ENCODE results near the gene SH2D7. TPM values are rescaled to one million over a fixed set of nuclear protein-coding genes. Genes with fewer than 3 reads are reported as not detected.

Gene SH2D7
- total RNA-seq (2021) (not detected in 2 replicates), Bru-seq, nascent RNA (percentile 3 among the genes with signal in this experiment), BruChase-seq, experiment 1, labeled RNA remaining after a 2-hour chase (percentile 8 among the genes with signal in this experiment), BruChase-seq, experiment 2, labeled RNA remaining after a 6-hour chase (not detected)
- long read RNA-seq: 0 reads

- Histone ChIP-seq H3K9me3 (ENCODE audit: low read depth, low read length, poor library complexity, severe bottlenecking) (no peaks in the 10 kb centered on the region), H3K4me3 (ENCODE audit: low read depth, low read length, poor library complexity, severe bottlenecking) (no peak within 1 kb of the TSS), H3K4me1 (ENCODE audit: insufficient read depth, low read length, poor library complexity, severe bottlenecking) (no peaks in the 10 kb centered on the region), H3K27ac (ENCODE audit: low read depth, low read length, poor library complexity, severe bottlenecking) (no peak within 1 kb of the TSS), H3K27me3 (replicated peaks; ENCODE audit: insufficient read depth, low read depth, low read length, poor library complexity) (no peaks in the 10 kb centered on the region), H3K36me3 (ENCODE audit: insufficient read depth, low read length, poor library complexity, severe bottlenecking) (no peaks in the 10 kb centered on the region)
- ChIA-PET POLR2A (ENCODE audit: low non-redundant PET) (no interaction called here), CTCF (no interaction called here)
- intact Hi-C loops (cut with micrococcal nuclease; ENCODE audit: unreplicated experiment): no loop called here
- no TSS peak for BruUV-seq (replicated peaks)
- no peak for TF ChIP-seq EZH2 (IDR thresholded peaks at IDR 0.05; ENCODE audit: borderline replicate concordance, low read depth, low read length, poor library complexity, severe bottlenecking)
- DNase-seq (ENCODE audit: low spot score): no peak
Observed at GRCh38 chr15:78092261-78093041, at the start of gene SH2D7. SH2D7 (plus strand) TSS chr15:78092561; CDS start chr15:78092585, 24 bp downstream.

GRCh38 chr15:78044407-78045155 is 47.8 kb upstream of the SH2D7 start:
- Histone ChIP-seq H3K36me3 (ENCODE audit: insufficient read depth, low read length, poor library complexity, severe bottlenecking) (peaks cover 7% of the 10 kb centered on the region), H3K27ac (ENCODE audit: low read depth, low read length, poor library complexity, severe bottlenecking) (no peak overlapping the region), H3K4me3 (ENCODE audit: low read depth, low read length, poor library complexity, severe bottlenecking) (no peak overlapping the region), H3K4me1 (ENCODE audit: insufficient read depth, low read length, poor library complexity, severe bottlenecking) (peaks cover 28% of the 10 kb centered on the region), H3K27me3 (replicated peaks; ENCODE audit: insufficient read depth, low read depth, low read length, poor library complexity) (no peaks in the 10 kb centered on the region), H3K9me3 (ENCODE audit: low read depth, low read length, poor library complexity, severe bottlenecking) (no peaks in the 10 kb centered on the region)
- intact Hi-C loops (cut with micrococcal nuclease; ENCODE audit: unreplicated experiment): no loop called here
- DNase-seq (ENCODE audit: low spot score): peak; percentile 79
- CTCF ChIA-PET: no interaction called here
- TF ChIP-seq CTCF (conservative IDR thresholded peaks at IDR 0.05; ENCODE audit: low read depth, low read length) (no peak), EZH2 (IDR thresholded peaks at IDR 0.05; ENCODE audit: borderline replicate concordance, low read depth, low read length, poor library complexity, severe bottlenecking) (no peak)
- POLR2A ChIA-PET (ENCODE audit: low non-redundant PET): no interaction called here
- no TSS peak for BruUV-seq (replicated peaks)

- Histone ChIP-seq H3K4me1 (ENCODE audit: insufficient read depth, low read length, poor library complexity, severe bottlenecking) (peaks cover 28% of the 10 kb centered on the region), H3K9me3 (ENCODE audit: low read depth, low read length, poor library complexity, severe bottlenecking) (no peaks in the 10 kb centered on the region), H3K27me3 (replicated peaks; ENCODE audit: insufficient read depth, low read depth, low read length, poor library complexity) (no peaks in the 10 kb centered on the region), H3K36me3 (ENCODE audit: insufficient read depth, low read length, poor library complexity, severe bottlenecking) (peaks cover 7% of the 10 kb centered on the region), H3K4me3 (ENCODE audit: low read depth, low read length, poor library complexity, severe bottlenecking) (no peak overlapping the region), H3K27ac (ENCODE audit: low read depth, low read length, poor library complexity, severe bottlenecking) (no peak overlapping the region)
- intact Hi-C loops (cut with micrococcal nuclease; ENCODE audit: unreplicated experiment): no loop called here
- BruUV-seq (replicated peaks): no TSS peak
- no peak for DNase-seq (ENCODE audit: low spot score)
- CTCF ChIA-PET: no interaction called here
- TF ChIP-seq CTCF (conservative IDR thresholded peaks at IDR 0.05; ENCODE audit: low read depth, low read length): no peak
- no peak for TF ChIP-seq EZH2 (IDR thresholded peaks at IDR 0.05; ENCODE audit: borderline replicate concordance, low read depth, low read length, poor library complexity, severe bottlenecking)
- POLR2A ChIA-PET (ENCODE audit: low non-redundant PET): no interaction called here
Observed at GRCh38 chr15:78045189-78045588, 47.2 kb upstream of the SH2D7 start.
